ENCODE results near the gene C19orf18.

GRCh38 chr19:58010507-58010906 lies 36.2 kb upstream of the C19orf18 start:
- no peak for TF ChIP-seq POLR2A (IDR thresholded peaks at IDR 0.05; ENCODE audit: low read length)
- no peak for TF ChIP-seq HOXB5 (CRISPR knock-in tag; IDR thresholded peaks at IDR 0.05)
- no peak for TF ChIP-seq MAX (IDR thresholded peaks at IDR 0.05)
- TF ChIP-seq FOXS1 (CRISPR knock-in tag; IDR thresholded peaks at IDR 0.05), result no peak
- TF ChIP-seq CTCF (IDR thresholded peaks at IDR 0.05), result no peak
- no peak for TF ChIP-seq RFX5 (IDR thresholded peaks at IDR 0.05)
- TF ChIP-seq CHD2 (IDR thresholded peaks at IDR 0.05; ENCODE audit: low read length, partially characterized antibody), result no peak
- TF ChIP-seq POLR2AphosphoS2 (conservative IDR thresholded peaks at IDR 0.05; ENCODE audit: low read length), result no peak
- no peak for TF ChIP-seq EHMT2 (IDR thresholded peaks at IDR 0.05; ENCODE audit: low read depth)
- TF ChIP-seq CBX2 (IDR thresholded peaks at IDR 0.05; ENCODE audit: borderline replicate concordance, low read depth), result no peak

Data from A549 (cell line).